OCI-LY3 (cell line): ENCODE results near the gene ZC3H12C.

Experiments
- CTCF ChIP-seq: fragments of 200-600, 300-600 bp; sonication (generic); IDR thresholded peaks from 2 replicates; pipeline ENCODE4 v1.5.1; 2014; ENCODE audit warnings: antibody characterized with exemption, low read length, low read depth
- EZH2phosphoT487 ChIP-seq: fragments of 200-600 bp; shearing (Covaris generic); IDR thresholded peaks from 2 replicates; pipeline ENCODE4 v1.6.1; 2018; ENCODE audit warnings: antibody characterized with exemption, mixed run types, low read depth

- TF ChIP-seq CTCF (no peak), EZH2phosphoT487 (no peak)
Measured at GRCh38 chr11:110185121-110185591, 92.0 kb downstream of the ZC3H12C start.
